ENCODE measurements around the gene TCF25. TPM values are rescaled to one million over a fixed set of nuclear protein-coding genes. Genes with fewer than 3 reads are reported as not detected.

The TCF25 gene
- polyA plus RNA-seq, 1 experiment: 156 TPM

- no peak overlapping the region for H3K4me3 ChIP-seq (ENCODE audit: low read depth, low read length)
These were observed 36.3 kb upstream of the TCF25 start for GRCh38 chr16:89837014-89837546.

GRCh38 chr16:89841275-89841674 is 32.1 kb upstream of the TCF25 start:
- POLR2A ChIA-PET: interaction anchor here (0.5 kb wide), 1 partner anchor 179 kb away, joined by 3 read pairs; no protein-coding TSS in a partner anchor
- H3K27me3 ChIP-seq (ENCODE audit: control insufficient read depth, insufficient read depth, low read length): no peaks in the 10 kb centered on the region
- H3K9me3 ChIP-seq (ENCODE audit: control insufficient read depth, insufficient read depth, low read length): no peaks in the 10 kb centered on the region; the same call in 1 of the 2 replicates
- TF ChIP-seq CTCF (IDR thresholded peaks at IDR 0.05; ENCODE audit: low read depth, low read length): no peak
- no peak overlapping the region for H3K27ac ChIP-seq (ENCODE audit: low read depth, low read length)
- DNase-seq (ENCODE audit: low read depth, low spot score): no peak
- H3K4me3 ChIP-seq (ENCODE audit: low read depth, low read length): no peak overlapping the region
- CTCF ChIA-PET: interaction anchor here (1.9 kb wide), 1 partner anchor 19 kb away, joined by 13 read pairs; no protein-coding TSS in a partner anchor

More at GRCh38 chr16:89837014-89837546, 36.3 kb upstream of the TCF25 start:
- Histone ChIP-seq H3K27me3 (ENCODE audit: control insufficient read depth, insufficient read depth, low read length) (no peaks in the 10 kb centered on the region), H3K27ac (ENCODE audit: low read depth, low read length) (no peak overlapping the region), H3K9me3 (ENCODE audit: control insufficient read depth, insufficient read depth, low read length) (peaks cover 20% of the 10 kb centered on the region)
- ChIA-PET CTCF (no interaction called here), POLR2A (no interaction called here)
- DNase-seq (ENCODE audit: low read depth, low spot score): no peak
- TF ChIP-seq CTCF (IDR thresholded peaks at IDR 0.05; ENCODE audit: low read depth, low read length): no peak

GRCh38 chr16:89842471-89843408 is 30.7 kb upstream of the TCF25 start:
- TF ChIP-seq CTCF (IDR thresholded peaks at IDR 0.05; ENCODE audit: low read depth, low read length): no peak
- Histone ChIP-seq H3K27ac (ENCODE audit: low read depth, low read length) (no peak overlapping the region), H3K4me3 (ENCODE audit: low read depth, low read length) (no peak overlapping the region), H3K27me3 (ENCODE audit: control insufficient read depth, insufficient read depth, low read length) (no peaks in the 10 kb centered on the region), H3K9me3 (ENCODE audit: control insufficient read depth, insufficient read depth, low read length) (no peaks in the 10 kb centered on the region; the same call in 1 of the 2 replicates)
- ChIA-PET CTCF (interaction anchor here (1.9 kb wide), 1 partner anchor 18 kb away, joined by 13 read pairs; no protein-coding TSS in a partner anchor), POLR2A (no interaction called here)
- peak; percentile 29 for DNase-seq (ENCODE audit: low read depth, low spot score)

- no peak overlapping the region for H3K4me3 ChIP-seq (ENCODE audit: low read depth, low read length)
- no peaks in the 10 kb centered on the region for H3K27me3 ChIP-seq (ENCODE audit: control insufficient read depth, insufficient read depth, low read length)
- no peaks in the 10 kb centered on the region; the same call in 1 of the 2 replicates for H3K9me3 ChIP-seq (ENCODE audit: control insufficient read depth, insufficient read depth, low read length)
- TF ChIP-seq CTCF (IDR thresholded peaks at IDR 0.05; ENCODE audit: low read depth, low read length): no peak
- no peak for DNase-seq (ENCODE audit: low read depth, low spot score)
- ChIA-PET CTCF (interaction anchor here (0.6 to 1.2 kb wide), 2 partner anchors 10 to 17 kb away, joined by 3 read pairs; no protein-coding TSS in a partner anchor), POLR2A (no interaction called here)
- H3K27ac ChIP-seq (ENCODE audit: low read depth, low read length): no peak overlapping the region
These were observed 29.7 kb upstream of the TCF25 start for GRCh38 chr16:89843409-89844350.
